Measurements from ENCODE around the gene GPR78.

DNA sequence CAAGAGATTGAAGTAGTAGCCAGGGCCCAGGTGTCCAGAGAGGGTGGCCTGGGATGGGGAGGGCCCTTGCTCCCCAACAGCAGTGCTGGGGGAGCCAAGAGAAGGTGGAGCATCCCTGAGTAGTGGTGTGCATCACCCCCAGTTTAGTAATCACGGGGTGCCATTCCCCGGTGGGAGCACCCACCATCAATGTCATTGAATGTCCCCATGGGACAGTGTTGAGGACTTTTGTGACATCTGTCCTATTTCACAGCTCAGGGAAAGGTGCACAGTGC is 7.9 kb downstream of the GPR78 start:
- TF ChIP-seq, protein P1, sequence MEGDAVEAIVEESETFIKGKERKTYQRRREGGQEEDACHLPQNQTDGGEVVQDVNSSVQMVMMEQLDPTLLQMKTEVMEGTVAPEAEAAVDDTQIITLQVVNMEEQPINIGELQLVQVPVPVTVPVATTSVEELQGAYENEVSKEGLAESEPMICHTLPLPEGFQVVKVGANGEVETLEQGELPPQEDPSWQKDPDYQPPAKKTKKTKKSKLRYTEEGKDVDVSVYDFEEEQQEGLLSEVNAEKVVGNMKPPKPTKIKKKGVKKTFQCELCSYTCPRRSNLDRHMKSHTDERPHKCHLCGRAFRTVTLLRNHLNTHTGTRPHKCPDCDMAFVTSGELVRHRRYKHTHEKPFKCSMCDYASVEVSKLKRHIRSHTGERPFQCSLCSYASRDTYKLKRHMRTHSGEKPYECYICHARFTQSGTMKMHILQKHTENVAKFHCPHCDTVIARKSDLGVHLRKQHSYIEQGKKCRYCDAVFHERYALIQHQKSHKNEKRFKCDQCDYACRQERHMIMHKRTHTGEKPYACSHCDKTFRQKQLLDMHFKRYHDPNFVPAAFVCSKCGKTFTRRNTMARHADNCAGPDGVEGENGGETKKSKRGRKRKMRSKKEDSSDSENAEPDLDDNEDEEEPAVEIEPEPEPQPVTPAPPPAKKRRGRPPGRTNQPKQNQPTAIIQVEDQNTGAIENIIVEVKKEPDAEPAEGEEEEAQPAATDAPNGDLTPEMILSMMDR (IDR thresholded peaks at IDR 0.05), result no peak
- TF ChIP-seq EZH2phosphoT487 (IDR thresholded peaks at IDR 0.05) (no peak), EZH2 (IDR thresholded peaks at IDR 0.05) (no peak)

All from neural progenitor cell (in vitro differentiated cells).